HG03108 (cell line): ENCODE results near the gene NFIX.

Experiments used
- ATAC-seq: cut with Tn5 transposase; IDR thresholded peaks from one replicate; pipeline ENCODE4 v1.9.1; 2021; ENCODE audit warnings: moderate library complexity; ENCODE audit not compliant: unreplicated experiment

NFIX gene

DNA sequence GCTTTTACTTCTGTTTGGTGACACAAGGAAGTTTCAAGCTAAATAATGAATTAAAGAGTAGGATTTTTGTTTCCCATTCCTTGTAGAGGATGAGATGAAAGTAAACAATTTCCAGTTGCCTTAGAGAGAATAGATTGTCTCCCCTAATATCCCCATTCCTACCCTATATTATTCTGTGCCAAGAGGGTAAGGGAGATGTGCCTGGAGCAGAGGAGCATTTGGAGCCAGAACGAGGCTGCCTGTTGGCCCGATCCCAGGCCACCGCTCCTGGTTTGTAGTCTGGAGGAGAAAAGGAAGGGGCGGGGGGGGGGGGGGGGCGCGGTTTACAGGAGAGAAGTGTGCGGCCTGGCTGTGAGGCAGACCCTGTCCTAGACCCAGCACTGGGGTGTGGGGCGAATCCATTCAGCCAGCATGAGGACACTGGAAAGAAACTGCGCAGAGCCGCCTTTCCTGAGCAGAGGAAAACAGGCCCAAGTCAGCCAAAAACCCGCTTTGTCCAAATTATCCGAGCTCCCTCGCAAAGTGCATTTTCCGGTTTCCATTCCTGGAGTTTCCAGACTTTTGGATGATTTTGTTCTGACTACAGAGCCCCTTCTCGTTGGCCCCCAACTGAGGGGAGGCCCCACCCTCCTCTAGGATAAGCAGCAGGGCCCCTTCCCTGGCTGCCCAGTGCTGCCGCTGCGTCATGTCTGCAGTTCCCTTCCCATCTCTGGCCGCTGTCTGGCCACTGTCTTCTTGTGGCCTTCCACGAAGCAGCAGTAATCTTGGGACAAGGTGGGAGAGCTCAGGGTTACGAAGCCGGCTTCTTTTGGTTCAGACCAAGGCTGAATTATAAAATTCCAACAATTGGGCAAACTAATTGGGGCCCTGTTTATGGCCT is 23.0 kb downstream of the NFIX start:
- ATAC-seq = no peak

DNA sequence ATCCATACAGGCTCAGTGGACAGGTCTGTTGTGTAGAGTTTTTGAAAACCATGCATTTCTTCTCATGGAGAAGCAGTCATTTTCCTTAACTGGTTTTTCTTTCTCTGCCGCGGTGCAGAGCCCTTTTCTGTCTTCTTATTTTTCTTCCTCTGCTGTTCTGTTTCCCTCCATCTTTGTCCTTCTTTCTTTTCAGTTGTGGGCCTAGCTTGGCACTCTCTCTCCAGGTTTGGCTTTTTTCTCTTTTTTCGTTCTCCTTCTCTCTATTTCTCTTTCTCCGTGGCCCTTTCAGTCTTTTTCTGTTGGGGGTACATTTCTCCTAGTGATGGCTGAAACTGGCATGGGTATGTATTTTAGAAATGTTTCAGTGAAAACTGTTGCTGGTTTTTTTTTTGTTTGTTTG is 24.1 kb downstream of the NFIX start:
- no peak for ATAC-seq

DNA sequence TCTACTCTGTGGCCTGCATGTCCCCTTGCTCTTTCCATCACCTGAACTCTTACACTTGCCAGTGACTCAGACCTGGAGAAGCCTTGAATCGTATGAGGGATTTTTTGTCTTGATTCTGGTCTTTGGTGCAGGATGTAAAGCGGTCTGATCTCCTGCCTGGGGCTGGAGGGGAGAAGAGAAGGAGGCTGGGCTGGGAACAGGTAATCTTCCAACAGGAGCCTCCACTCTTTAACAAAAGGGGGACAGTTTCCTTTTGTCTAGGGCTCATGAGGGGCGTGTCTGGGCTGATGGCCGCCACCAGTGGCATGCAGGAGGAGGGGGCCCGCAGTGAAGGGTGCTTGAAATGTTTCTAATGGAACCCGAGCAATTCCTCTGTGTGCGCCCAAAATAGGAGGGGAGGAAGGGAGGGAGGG is 24.7 kb downstream of the NFIX start:
- ATAC-seq = no peak

DNA sequence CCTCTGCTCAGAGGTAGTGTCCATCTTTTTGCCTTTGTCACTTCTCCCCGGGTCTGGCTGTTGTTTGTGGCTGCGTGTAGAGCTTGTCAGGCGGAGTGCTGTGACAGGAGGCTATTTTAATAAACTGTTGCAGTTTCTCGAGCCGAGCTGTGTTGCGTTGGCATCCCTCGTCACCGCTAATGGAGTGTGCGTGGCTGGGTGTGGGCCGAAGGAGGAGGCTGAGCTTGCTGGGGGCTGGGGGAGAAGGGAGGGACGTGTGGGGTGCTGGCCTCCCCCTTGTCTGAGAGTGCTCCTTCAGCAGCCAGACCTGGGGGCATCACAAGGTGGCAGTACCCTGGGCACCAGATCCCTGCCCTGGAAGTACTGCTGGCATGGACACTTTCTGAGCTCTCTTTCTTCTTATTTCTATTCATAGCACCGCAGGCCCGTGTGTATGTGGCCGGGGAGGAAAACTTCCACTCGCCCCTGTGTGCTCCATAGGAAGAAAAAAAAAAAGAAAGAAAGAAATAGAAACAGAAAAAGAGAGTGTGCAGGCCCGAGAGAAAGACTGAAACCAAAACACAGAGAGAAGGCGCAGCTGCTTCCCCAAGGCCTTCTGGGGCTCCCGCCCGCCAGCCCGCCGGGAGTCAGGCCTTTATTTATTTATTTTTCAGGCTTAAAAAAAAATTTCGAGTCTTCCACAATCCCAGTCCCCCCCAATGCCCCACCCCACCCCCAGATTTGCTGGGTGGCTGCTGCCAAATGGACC is 27.0 kb downstream of the NFIX start:
- no peak for ATAC-seq

DNA sequence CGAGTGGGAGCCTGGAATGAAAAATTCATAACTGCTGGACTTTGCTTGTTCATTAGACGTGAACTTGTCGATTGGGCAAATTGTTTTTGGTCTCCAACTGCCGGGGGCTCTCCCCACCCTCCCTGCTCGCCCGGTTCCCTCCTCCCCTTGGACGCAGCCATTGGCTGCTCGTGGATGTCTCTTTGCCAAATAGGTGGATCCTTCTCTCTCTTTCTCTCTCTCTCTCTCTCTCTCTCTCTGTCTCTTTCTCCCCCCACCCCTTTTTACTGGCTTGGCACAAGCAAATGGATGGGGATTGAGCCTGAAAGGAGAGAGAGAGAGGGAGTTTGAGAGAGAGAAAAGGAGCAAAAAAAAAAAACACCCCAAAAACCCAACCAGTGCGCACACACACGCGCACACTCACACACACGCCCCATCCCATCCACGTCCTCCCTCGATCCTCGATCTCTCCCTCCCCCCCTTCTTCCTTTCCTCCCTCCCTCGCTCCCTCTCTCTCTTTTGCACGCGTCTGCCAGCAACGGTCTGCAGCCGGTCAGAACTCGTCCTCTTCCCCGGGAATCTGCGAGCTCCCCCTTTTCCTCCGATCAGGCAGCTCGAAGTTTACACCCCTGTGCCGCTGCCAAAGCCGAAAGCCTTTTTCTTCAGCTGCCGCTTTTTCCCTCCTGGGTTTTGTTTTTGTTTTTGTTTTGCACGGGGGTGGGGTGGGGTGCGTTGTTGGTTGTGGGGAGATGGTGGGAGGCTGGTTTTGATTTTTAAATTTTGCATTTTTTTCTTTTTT is 27.8 kb downstream of the NFIX start:
- ATAC-seq = no peak

DNA sequence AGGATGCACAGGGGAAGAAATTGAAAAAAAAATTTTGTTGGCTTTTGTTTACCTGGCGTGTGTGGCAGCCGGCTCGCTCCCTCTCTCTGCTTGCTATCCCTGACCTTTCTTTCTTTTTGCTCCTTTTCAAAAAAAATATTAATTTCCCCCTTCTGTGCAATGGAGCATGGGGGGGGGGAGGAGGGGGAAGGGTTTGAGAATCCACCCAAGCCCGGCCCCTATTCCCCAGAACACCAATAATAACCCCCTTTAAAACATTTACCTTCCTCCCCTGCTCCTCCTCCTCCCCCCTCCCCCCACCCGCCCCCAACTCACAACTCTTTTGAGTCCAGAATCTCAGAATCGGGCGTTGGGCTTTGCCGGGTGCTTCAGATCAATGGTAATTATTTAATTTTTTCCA is 28.4 kb downstream of the NFIX start:
- no peak for ATAC-seq

DNA sequence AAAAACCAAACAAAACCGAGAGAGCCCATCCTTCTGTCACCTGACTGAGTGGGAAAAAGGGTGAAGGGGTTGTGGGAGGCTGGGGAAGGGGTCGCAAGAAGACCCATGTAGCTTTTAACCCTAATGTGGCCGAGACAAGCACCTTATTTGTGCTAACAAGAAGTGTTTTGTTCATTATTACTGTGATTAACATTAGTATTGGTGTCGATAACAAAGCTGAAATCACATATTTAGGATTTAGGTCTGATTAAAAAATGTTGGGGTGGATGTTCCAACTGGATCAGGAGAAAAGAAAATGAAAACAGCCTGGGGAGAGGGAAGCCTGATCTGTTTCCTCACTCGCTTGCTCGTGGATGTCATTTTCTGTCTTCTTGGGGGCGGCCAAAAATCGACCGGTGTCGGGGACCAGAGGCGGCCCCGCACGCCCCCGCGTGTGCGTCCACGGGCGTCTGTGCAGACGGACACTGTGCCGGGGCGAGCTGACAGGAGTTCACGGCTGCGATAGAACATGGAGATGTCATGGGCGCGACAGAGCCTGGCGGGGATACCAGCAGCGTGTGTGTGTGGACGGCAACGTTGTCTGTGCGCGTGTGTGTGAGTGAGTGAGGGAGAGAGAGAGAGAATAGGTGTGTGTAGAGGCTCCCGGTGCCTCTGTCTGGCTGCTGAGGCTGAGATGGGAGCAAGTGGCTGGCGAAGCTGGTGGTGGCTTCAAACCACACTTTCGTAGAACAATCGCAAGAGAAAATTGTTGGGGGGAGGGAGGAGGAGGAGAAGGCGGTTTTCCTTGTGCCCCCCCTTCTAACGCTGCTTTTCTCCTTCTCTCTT is 29.1 kb downstream of the NFIX start:
- no peak for ATAC-seq

DNA sequence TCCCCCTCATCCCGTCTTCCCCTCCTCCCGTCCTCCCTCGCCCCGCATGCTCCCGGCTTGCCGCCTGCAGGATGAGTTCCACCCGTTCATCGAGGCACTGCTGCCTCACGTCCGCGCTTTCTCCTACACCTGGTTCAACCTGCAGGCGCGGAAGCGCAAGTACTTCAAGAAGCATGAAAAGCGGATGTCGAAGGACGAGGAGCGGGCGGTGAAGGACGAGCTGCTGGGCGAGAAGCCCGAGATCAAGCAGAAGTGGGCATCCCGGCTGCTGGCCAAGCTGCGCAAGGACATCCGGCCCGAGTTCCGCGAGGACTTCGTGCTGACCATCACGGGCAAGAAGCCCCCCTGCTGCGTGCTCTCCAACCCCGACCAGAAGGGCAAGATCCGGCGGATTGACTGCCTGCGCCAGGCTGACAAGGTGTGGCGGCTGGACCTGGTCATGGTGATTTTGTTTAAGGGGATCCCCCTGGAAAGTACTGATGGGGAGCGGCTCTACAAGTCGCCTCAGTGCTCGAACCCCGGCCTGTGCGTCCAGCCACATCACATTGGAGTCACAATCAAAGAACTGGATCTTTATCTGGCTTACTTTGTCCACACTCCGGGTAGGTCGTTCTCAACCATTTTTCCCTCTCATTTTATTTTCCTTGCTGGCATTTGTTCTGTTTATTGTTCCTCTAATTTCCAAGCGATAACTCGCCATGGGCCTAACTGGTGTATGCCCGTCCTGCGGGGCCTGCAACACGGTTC is 29.8 kb downstream of the NFIX start:
- no peak for ATAC-seq

DNA sequence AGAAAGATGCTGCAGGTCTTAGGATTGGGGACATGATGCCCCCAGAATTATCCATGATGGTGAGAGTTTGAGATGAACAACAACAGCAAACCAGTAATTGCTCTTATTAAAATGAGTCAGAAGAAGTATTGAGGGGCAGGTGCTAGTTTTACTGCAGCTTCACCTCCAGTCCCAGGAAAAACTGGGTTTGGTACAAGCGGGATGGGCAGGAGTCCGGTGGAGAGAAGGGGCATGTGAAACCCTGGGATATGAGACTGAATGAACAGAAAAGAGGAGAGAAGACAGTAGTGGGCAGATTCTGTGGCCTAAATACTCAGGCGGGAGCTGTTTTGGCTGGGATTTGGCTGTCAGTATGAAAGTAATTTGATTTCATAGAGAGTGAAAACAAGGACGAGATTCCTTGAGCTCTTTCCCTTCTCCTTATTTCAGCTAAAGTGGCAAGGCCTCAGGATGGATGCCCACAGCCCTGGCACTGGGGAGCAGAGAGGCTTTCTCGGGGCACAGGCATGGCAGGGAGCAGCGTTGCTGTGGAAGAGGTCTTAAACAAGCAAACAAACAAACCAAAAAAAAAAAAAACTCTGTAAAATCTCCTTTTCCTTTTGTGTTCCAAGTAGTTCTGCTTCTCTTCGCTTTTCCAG is 30.7 kb downstream of the NFIX start:
- ATAC-seq = no peak

DNA sequence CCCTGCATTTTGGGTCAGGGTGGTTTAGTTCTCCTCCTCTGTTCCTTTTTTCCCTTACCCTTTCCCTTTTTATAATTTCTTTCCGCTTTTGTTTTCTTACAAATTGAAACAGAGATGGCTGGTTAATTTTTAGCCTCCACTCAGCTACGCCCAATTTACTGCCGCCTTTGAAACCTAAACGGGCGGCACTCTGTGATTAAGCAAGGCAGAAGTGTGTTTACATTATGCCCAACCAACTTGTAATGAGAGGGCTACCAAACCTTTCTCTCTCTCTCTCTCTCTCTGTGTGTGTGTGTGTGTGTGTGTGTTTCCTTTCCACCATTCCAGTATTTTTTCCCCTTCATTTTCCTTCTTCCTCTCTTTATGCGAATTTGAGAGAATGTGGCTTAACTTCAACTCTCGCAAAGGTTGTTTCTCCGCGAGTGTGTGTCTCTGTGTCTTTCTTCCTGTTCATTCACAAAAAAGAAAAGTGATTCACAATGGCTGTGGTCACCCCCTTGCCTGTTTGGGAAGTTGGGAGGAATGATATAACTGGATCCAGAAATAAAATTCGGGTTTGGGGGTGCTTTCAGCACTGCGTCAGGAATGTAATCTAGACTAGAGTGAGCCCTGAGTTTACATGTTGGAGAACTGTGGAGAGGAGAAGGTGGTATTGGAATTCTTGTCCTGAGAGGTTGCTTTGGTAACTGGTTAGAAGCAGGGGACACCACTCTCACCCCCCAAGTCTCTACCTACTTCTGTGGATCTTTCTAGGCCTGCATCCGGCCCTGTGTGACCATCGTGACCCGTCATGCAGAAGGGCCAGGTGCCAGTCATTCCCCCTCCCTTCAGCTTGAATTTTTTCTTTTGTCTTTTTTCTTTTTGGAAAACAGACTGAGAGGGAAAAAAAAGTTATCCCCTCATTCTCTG is 31.4 kb downstream of the NFIX start:
- no peak for ATAC-seq

DNA sequence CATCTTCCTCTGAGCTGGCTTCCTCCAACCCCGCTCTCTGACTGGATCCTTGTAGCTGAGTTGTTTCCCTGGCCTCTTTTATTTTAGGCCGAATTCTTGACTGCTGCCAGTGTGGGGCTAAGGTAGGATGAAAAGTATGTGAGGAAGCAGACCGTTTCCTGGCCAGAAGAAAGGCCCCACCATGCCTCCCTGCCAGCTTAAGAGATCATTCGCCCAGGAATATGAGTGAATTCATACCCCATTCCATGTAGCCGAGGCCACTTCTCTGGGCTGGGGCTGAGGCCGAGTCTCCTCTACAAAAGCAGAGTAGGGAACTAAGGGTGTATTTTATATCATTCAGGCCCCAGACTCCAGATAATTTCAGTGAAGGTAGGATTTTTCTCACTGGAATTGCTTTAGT is 32.3 kb downstream of the NFIX start:
- ATAC-seq = no peak

DNA sequence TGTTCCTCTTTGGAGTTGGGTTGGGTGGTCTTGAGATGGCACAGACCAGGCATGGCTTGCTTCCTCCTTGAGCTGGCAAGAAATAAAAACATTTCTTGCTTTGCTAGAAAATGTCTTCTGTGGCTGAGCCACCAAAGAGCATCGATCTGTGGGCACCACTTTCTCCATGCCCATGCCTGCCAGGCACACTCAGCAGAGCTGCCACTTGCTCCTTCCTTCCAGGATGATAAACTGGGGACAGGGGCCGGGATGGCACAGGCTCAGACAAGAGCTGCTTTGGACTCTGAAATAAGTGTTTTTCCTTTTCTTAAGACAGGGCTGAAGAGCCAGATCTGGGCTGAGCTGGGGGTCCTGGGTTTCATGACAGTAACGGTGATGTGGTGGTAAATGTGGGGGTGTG is 32.8 kb downstream of the NFIX start:
- no peak for ATAC-seq

DNA sequence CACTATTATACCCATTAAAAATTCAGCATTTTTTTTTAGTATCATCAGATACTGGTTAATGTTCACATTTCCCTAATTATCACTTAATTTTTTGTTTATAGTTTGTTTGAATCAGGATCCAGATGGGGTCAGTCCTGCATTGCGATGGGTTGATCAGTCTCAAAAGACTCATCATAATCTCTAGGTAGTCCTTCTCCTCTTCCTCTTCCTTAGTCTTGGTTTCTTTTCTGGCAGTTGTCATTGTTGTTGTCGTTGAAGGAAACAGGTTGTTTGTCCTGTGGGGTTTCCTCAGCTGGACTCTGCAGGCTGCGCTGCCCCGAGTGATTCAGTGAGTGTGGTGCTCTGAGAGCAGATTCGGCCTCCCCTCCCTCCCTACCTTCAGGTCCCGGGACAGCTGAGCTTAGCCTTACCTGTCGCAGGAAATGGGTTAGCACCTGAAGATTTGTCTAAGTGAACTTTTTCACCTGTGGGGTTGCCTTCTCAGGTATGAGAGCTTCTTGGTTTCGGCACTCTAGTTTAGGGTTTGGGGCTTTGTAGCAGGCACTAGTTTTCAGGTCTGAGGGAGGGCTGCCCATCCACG is 34.1 kb downstream of the NFIX start:
- ATAC-seq = no peak

DNA sequence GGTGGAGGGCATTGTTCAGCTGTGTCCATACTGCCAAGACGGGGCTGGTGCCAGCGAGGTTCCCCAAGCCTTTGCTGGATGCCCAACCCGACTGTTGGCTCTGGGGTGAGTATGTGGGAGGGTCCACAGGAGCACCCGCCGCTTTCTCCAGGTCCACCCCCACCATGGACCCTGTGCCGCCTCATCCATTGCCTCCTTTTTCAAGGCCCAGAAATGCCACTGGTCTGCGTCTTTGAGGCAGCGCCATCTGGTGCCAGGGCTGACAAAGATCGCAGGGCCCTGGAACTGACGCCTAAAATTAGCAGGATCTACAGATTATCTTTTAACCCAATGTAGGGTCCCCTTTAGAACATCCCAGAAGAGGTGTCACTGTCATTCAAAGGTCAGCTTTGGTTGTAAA is 34.6 kb downstream of the NFIX start:
- ATAC-seq = no peak

DNA sequence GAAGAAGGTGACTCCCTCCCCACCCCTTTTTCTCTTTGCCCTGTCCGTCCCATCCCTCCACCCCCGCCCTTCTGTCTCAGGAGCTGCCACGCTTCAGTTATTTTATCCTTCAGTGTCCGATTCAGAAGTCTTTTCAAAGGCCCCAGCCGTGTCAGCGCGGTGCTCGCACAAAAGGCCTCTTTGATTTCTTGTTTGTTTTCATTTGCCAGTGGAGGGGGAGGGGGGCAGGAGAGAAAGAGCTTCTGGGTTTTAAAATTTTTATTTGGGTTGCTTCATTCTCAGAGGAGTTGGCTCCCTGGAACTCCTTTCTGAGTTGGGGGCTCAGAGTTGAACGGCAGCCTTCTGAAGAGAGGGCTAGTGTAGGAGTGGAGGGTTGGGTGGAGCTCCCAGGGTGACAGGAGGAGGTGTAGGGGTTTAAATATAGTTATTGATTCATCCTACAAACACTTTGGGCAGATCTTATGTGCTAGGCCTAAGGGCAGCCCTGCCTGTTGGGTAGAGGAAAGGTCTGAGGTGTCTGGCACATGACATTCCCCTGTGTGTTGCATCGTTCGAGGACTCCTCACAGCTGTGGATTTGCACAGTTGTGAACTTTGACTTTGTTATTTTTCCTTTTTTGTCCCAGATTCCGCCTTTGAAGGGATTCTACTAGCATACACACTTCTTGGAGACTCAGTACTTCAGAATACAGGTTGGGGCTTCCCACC is 36.8 kb downstream of the NFIX start:
- ATAC-seq = no peak

DNA sequence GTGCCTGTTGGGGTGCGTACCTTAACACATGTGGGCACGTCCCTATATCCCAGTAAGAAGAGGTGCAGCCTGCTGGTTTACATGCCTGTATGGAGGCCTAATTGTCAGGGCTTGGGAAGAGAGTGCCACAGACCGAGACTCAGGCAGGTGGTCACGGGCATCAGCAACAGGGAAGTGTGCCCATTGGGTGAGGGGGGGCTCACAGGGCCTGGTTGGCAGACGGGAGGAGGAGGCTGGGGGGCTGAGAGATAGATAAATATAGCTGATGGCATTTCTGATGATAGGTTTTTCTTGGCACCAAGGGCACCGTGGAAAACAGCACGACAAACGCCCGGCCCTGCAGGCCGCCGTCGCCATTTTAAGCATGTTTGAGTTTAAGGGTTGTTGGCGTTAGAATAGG is 37.6 kb downstream of the NFIX start:
- ATAC-seq = no peak

DNA sequence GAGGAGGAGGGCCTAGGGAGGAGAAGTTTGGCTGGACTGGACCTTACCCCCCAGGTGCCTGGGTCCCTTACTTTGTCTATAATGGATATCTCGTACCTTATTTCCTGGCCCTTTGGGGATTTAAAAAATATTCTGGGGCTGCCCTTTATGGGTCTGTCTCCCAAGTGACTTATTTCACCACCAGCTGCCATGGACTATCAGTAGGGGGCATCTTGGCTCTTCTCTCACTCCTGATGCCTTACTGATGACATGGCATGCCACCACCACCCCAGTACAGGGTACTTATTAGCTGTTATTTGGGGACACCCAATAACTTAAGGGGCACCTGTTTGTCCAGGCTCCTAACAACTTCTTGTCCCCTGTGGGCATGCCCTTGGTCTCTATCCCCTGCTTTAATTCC is 38.0 kb downstream of the NFIX start:
- ATAC-seq = no peak
